Measurements from ENCODE around the gene ARHGAP15.
A peak's percentile ranks its signal among the peaks of the same experiment; 100 is the strongest.

ARHGAP15 gene
- 163 to 252 reads per million in 2 donors for total RNA-seq

DNA sequence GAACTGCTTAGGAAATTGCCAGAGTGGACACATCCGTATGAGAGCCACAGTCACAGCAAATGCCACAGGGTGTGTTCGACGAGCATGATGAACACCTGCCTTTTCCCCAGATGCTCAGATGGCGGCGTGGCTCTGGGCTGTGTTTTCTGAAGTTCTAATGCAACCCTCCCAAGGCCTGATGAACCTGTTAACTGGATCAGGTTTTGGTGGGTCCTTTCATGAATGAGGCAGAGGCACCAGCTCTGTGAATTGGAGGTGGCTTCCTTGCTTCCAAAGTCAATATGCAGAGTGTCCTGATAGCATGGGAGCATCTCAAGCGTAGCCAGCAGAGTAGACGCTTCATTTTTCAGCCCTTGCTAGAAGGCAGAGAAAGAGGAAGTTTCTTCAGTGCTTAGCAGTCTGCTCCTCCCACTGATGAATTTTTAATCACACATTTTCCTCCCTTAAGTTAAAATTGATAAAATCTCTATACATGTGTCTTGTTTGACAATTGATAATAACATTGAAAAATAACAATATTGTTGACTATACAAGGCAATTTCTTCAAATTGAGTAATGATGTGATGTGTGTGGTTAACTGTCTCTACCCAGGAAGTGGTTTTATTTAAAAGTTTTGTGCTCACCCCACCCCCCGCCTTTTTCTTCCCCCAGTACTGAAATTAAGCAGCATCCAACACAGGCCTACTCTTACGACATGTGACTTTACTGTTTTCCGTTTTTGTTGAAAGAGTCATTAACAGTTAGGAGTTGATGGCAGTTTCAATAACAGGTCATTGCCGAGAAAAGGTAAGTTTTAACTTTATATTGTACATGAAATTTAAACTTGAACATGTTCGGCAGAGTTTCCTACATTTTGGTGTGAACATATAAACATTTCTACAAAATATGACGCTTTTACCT, at the start of gene ARHGAP15:
ARHGAP15 (plus strand) TSS at position 739 of the 900 bp plus-strand sequence.
- DNase-seq: no peak

DNA sequence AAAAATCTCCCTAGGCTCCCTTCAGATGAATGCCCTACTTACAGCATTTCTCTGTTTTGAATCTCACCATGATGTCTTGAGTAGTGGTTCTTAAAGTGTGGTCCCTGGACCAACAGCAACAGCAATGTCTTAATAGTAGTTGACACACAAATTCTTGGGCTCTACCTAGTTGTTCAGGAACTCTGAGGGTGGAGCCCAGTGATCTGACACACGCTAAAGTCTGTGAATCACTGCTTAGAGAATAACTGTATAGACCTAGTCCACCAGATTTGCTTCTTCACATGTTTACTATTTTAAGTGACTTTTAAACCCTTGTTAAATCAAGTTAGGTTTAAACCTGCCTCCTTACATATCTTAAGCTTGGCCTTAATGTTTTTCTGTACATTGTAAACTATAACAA, 47.6 kb upstream of the ARHGAP15 start:
- DNase-seq: no peak

DNA sequence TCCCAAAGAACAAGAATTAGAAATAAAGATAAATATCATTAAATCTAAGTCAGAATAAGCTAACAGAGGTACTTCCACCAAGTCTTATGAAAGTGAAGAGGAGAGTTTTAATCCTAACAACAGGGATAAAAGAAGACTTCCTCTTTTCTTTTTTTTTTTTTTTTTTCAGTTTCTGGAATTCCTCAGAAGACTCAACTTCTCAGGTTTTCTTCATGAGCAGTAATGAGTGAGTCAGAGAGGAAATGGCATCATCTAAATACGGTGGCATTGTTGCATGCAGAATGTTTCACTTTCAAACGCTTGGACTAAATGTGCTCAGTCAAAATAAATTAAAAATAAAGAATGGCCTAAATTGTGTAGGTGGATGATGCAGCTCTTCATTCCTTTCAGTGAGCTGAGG, 45.6 kb upstream of the ARHGAP15 start:
- no peak for DNase-seq

- no peak for DNase-seq
Measured at GRCh38 chr2:143084462-143084861, 44.8 kb upstream of the ARHGAP15 start.

- DNase-seq: no peak
Measured at GRCh38 chr2:143085125-143085784, 44.0 kb upstream of the ARHGAP15 start.

GRCh38 chr2:143087033-143087432, 42.2 kb upstream of the ARHGAP15 start:
- DNase-seq: no peak

DNA sequence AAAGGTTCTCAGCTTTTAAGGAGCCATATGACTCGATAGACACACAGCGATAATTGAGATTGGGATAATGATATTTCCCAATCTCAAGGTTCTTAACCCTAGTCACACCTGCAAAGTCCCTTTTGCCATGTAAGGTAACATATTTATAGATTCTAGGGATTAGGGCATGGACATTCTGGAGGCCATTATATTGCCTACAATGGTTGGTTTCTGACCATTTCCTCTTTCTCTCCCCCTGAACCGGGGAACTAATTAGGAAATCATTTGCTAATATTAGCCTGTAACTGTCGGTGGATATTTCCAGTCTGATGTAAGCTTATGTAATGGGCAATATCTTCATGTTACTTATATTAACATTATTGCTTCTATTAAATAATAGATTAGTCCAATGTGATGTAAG, 40.8 kb upstream of the ARHGAP15 start:
- no peak for DNase-seq

DNA sequence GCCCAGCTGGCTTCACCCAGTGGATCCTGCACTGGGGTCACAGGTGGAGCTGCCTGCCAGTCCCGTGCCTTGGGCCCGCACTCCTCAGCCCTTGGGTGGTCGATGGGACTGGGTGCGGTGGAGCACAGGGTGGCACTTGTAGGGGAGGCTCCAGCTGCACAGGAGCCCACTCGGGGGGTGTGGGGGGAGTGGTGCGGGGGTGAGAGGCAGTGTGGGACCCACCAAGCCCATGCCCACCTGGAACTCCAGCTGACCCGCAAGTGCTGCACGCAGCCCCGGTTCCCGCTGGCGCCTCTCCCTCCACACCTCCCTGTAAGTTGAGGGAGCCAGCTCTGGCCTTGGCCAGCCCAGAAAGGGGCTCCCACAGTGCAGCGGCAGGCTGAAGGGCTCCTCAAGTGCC, 39.7 kb upstream of the ARHGAP15 start:
- peak; percentile 4 for DNase-seq

GRCh38 chr2:143110758-143111428, 18.3 kb upstream of the ARHGAP15 start:
- no peak for DNase-seq

- no peak for DNase-seq
Measured at GRCh38 chr2:143117225-143117624, 12.0 kb upstream of the ARHGAP15 start.

- no peak for DNase-seq
Measured at GRCh38 chr2:143121079-143121478, 8.1 kb upstream of the ARHGAP15 start.

- no peak for DNase-seq
Measured at GRCh38 chr2:143121957-143122356, 7.3 kb upstream of the ARHGAP15 start.

- no peak for DNase-seq
Measured at GRCh38 chr2:143123911-143124310, 5.3 kb upstream of the ARHGAP15 start.

DNA sequence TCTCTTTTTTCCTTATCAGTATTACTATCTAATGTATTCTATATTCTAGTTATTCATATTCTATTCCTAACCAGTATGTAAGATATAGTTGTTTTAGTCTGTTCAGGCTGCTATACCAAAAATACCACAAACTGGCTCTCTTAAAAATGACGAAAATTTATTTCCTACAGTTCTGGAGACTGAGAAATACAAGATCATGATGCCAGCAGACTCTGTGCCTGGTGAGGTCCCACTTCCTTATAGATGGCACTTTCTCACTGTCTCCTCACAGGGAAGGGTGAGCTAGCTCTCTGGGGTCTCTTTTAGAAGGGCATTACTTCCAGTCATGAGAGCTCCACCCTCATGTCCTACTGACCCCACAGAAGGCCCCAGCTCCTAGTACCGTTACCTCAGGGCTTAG, 4.8 kb upstream of the ARHGAP15 start:
- DNase-seq: no peak

DNA sequence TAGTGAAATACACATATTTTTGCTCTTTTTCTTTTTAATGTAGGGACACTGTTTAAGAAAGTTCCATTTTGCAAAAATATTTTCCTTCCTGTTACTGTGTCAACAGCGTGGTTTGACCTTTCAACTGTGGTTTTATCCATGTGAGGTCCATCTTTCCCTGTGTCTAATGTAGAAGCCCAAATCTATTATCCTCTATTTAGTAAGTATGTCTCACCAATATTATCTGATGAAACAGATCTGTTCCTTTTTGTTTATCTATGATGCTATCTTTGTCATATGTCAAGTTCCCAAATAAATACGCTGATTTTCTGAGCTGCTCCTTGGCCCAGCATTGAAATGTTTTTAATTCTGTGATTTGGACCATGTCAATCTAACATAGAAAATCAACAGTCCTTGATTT, 3.5 kb upstream of the ARHGAP15 start:
- no peak for DNase-seq

- DNase-seq: no peak
Measured at GRCh38 chr2:143132355-143132754, 3.1 kb downstream of the ARHGAP15 start.

DNA sequence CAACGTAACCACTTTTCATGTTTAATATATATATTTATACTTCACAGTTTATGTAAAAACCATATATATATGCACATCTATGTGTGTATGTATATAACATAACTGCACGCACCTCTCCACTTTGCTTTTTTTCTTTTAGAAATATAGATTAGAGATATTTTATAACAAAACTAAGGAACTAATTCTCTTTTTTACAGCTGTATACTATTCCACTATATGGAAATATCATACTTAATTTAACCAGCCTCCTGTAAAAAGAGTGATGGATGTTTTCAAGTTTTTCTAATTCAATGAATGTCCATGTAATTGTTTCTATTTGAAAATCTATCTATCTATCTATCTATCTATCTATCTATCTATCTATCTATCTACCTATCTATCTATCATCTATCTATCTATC, 4.6 kb downstream of the ARHGAP15 start:
- no peak for DNase-seq

- DNase-seq: no peak
Measured at GRCh38 chr2:143138292-143138691, 9.1 kb downstream of the ARHGAP15 start.

- DNase-seq: no peak
Measured at GRCh38 chr2:143139835-143140393, 10.7 kb downstream of the ARHGAP15 start.

DNA sequence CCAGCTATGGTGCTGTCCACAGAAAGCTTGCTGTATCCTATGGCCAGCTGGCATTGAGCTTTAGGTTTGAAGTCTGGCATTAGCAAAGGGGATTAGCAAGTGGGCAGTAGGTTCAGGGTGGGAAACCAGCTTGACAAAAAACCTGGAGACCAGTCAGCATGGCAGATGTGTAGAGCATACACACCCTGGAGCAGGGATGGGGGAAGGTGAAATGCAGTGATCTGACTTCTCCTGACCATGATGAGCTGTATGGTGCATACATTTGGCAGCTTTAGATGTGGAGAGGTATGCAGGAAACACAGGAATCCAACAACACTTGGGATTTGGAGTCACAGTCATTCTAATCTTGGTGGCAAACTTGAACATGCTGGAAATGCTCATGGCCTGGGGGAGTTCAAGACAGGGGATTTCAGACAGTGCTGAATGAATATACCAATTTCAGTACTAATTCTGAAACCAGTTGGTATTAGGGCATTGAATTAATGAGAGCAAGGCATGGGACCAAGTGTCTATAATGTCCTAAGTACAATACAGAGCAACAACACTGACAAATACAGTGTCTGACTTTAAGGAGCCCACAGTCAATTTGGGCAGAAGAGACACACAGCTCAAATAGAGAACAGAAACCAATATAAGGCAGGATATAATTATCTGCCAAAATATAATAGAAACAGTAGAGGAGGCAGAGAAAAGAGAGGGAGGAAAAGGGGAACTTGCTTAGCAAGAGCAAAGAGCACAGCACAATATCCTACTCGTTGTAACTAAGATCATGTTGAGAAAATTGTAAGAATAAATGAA, 11.8 kb downstream of the ARHGAP15 start:
- DNase-seq: no peak

- no peak for DNase-seq
Measured at GRCh38 chr2:143142598-143142997, 13.4 kb downstream of the ARHGAP15 start.

GRCh38 chr2:143144813-143145455, 15.7 kb downstream of the ARHGAP15 start:
- DNase-seq: no peak
